Measurements from ENCODE around the gene LRRC28. TPM values are rescaled to one million over a fixed set of nuclear protein-coding genes. Genes with fewer than 3 reads are reported as not detected.

Gene LRRC28
- total RNA-seq, 1 experiment from 2014 or later: 10.6 TPM

- CTCF ChIA-PET: interaction anchor here (0.7 to 1.4 kb wide), 2 partner anchors 270 to 332 kb away, joined by 3 to 4 read pairs; no protein-coding TSS in a partner anchor
- H3K9me3 Mint-ChIP-seq (ENCODE audit: unreplicated experiment): no peaks in the 10 kb centered on the region
- peaks cover 23% of the 10 kb centered on the region for H3K4me1 Mint-ChIP-seq (ENCODE audit: insufficient read depth, unreplicated experiment)
- POLR2A ChIA-PET: interaction anchor here (0.7 to 3.0 kb wide), 10 partner anchors 8 to 299 kb away, joined by 3 to 15 read pairs (median 4); partner anchors contain the start of genes LYSMD4 and MEF2A
- intact Hi-C loops (cut with micrococcal nuclease): no loop called here
- H3K27me3 Mint-ChIP-seq (ENCODE audit: insufficient read depth, unreplicated experiment): no peaks in the 10 kb centered on the region
- BruUV-seq (replicated peaks): no TSS peak
- H3K27ac Mint-ChIP-seq (ENCODE audit: low read depth, unreplicated experiment): peak overlapping the region; percentile 78
- DNase-seq (ENCODE audit: unreplicated experiment): no peak
- no peak for TF ChIP-seq CTCF (IDR thresholded peaks at IDR 0.05; ENCODE audit: unreplicated experiment)
- H3K36me3 Mint-ChIP-seq (ENCODE audit: insufficient read depth, unreplicated experiment): no peaks in the 10 kb centered on the region
- peak overlapping the region; percentile 64 for H3K4me3 Mint-ChIP-seq (ENCODE audit: unreplicated experiment)
Observed at GRCh38 chr15:99434506-99435112, 183.3 kb downstream of the LRRC28 start.

- BruUV-seq (replicated peaks): no TSS peak
- POLR2A ChIA-PET: interaction anchor here (0.7 to 2.5 kb wide), 9 partner anchors 9 to 299 kb away, joined by 3 to 12 read pairs (median 4); partner anchors contain the start of genes LYSMD4 and MEF2A
- H3K4me1 Mint-ChIP-seq (ENCODE audit: insufficient read depth, unreplicated experiment): peaks cover 23% of the 10 kb centered on the region
- TF ChIP-seq CTCF (IDR thresholded peaks at IDR 0.05; ENCODE audit: unreplicated experiment): no peak
- peak overlapping the region; percentile 64 for H3K4me3 Mint-ChIP-seq (ENCODE audit: unreplicated experiment)
- CTCF ChIA-PET: interaction anchor here (0.7 to 1.4 kb wide), 3 partner anchors 22 to 333 kb away, joined by 3 to 4 read pairs (median 4); no protein-coding TSS in a partner anchor
- H3K27me3 Mint-ChIP-seq (ENCODE audit: insufficient read depth, unreplicated experiment): no peaks in the 10 kb centered on the region
- peak overlapping the region; percentile 78 for H3K27ac Mint-ChIP-seq (ENCODE audit: low read depth, unreplicated experiment)
- DNase-seq (ENCODE audit: unreplicated experiment): peak; percentile 82
- H3K36me3 Mint-ChIP-seq (ENCODE audit: insufficient read depth, unreplicated experiment): no peaks in the 10 kb centered on the region
- intact Hi-C loops (cut with micrococcal nuclease): no loop called here
- H3K9me3 Mint-ChIP-seq (ENCODE audit: unreplicated experiment): no peaks in the 10 kb centered on the region
Observed at GRCh38 chr15:99435113-99435695, 183.9 kb downstream of the LRRC28 start.

- intact Hi-C loops (cut with micrococcal nuclease): no loop called here
- CTCF ChIA-PET: interaction anchor here (0.9 to 1.4 kb wide), 2 partner anchors 21 to 269 kb away, joined by 4 read pairs; no protein-coding TSS in a partner anchor
Observed at GRCh38 chr15:99435877-99436541, 184.7 kb downstream of the LRRC28 start.

More at GRCh38 chr15:99435877-99436541, 184.7 kb downstream of the LRRC28 start:
- Mint-ChIP-seq H3K9me3 (ENCODE audit: unreplicated experiment) (no peaks in the 10 kb centered on the region), H3K4me1 (ENCODE audit: insufficient read depth, unreplicated experiment) (peaks cover 23% of the 10 kb centered on the region), H3K27ac (ENCODE audit: low read depth, unreplicated experiment) (peak overlapping the region; percentile 78), H3K4me3 (ENCODE audit: unreplicated experiment) (no peak overlapping the region), H3K27me3 (ENCODE audit: insufficient read depth, unreplicated experiment) (no peaks in the 10 kb centered on the region), H3K36me3 (ENCODE audit: insufficient read depth, unreplicated experiment) (no peaks in the 10 kb centered on the region)
- TF ChIP-seq CTCF (IDR thresholded peaks at IDR 0.05; ENCODE audit: unreplicated experiment): no peak
- DNase-seq (ENCODE audit: unreplicated experiment): no peak
- no TSS peak for BruUV-seq (replicated peaks)
- POLR2A ChIA-PET: interaction anchor here (0.7 to 2.5 kb wide), 3 partner anchors 9 to 130 kb away, joined by 3 to 9 read pairs (median 4); no protein-coding TSS in a partner anchor

Measured in MCF 10A (cell line).